22Rv1 (cell line): ENCODE data around the gene BZW2.

ENCODE experiments used
- CTCF ChIP-seq: fragments of 450-650 bp; IDR thresholded peaks from 2 replicates; pipeline ENCODE4 v1.5.1; 2017; ENCODE audit warnings: mild to moderate bottlenecking
- ZFX ChIP-seq: fragments of 450-650 bp; IDR thresholded peaks from 2 replicates; pipeline ENCODE4 v1.6.1; 2017; ENCODE audit warnings: antibody characterized with exemption, borderline replicate concordance

- TF ChIP-seq CTCF, result no peak
- no peak for TF ChIP-seq ZFX
Observed at GRCh38 chr7:16598015-16598414, 48.0 kb upstream of the BZW2 start.
